Measurements from ENCODE around the gene PARD6B.
"Not testable (repeated sequence)": the region's sequence is repeated elsewhere in the genome, so short reads cannot be mapped to it uniquely, and the experiment has no call there.

PARD6B gene

GRCh38 chr20:50800986-50801746, 69.8 kb downstream of the PARD6B start:
- not testable (repeated sequence) for DNase-seq

GRCh38 chr20:50801747-50802125, 70.4 kb downstream of the PARD6B start:
- no peak for DNase-seq

GRCh38 chr20:50802289-50802688, 70.9 kb downstream of the PARD6B start:
- no peak for DNase-seq

- no peak for DNase-seq
Observed at GRCh38 chr20:50804437-50805348, 73.3 kb downstream of the PARD6B start.

- DNase-seq = no peak
Observed at GRCh38 chr20:50805349-50805684, 73.9 kb downstream of the PARD6B start.

GRCh38 chr20:50806126-50806768, 74.9 kb downstream of the PARD6B start:
- DNase-seq = no peak
